Natural killer cell treated with Interleukin-12 subunit alpha and Interleukin-12 subunit beta and Interleukin-15 and Interleukin-18, amount 100 ng/mL, for 72 hours (primary cell): ENCODE data around the gene CMTM7. TPM values are rescaled to one million over a fixed set of nuclear protein-coding genes. Genes with fewer than 3 reads are reported as not detected.
"Not testable (repeated sequence)": the region's sequence is repeated elsewhere in the genome, so short reads cannot be mapped to it uniquely, and the experiment has no call there.

Experiments
- ATAC-seq, 2 donors: fragments of 150-1000 bp; cut with Tn5 transposase in 1 of 2; sonication (Bioruptor Pico), chemical (Tn5 transposase) in 1 of 2; 2 replicates each; pipeline ENCODE4 v1.10.0; 2021
- DNase-seq: peaks from one replicate; pipeline ENCODE4 v3.0.0; 2022; ENCODE audit warnings: low spot score
- H3K27ac Mint-ChIP-seq, 2 donors: 1 replicate in 1 of 2; 2 replicates in 1 of 2; pipeline ENCODE4 v1.8.0; 2022; ENCODE audit warnings: mixed read lengths in 2 of 2, mild to moderate bottlenecking in 1 of 2, moderate library complexity in 1 of 2
- H3K27me3 Mint-ChIP-seq, 2 donors: 1 replicate in 1 of 2; 2 replicates in 1 of 2; pipeline ENCODE4 v1.8.0; 2022; ENCODE audit warnings: mixed read lengths in 2 of 2
- H3K36me3 Mint-ChIP-seq: one replicate; pipeline ENCODE4 v1.8.0; 2022; ENCODE audit warnings: mixed read lengths
- H3K4me1 Mint-ChIP-seq, 2 donors: 1 replicate in 1 of 2; 2 replicates in 1 of 2; pipeline ENCODE4 v1.8.0; 2022; ENCODE audit warnings: low read depth in 2 of 2, mixed read lengths in 2 of 2, mild to moderate bottlenecking in 1 of 2
- H3K4me3 Mint-ChIP-seq: one replicate; pipeline ENCODE4 v1.8.0; 2022; ENCODE audit warnings: mixed read lengths
- H3K9me3 Mint-ChIP-seq: 2 replicates; pipeline ENCODE4 v1.8.0; 2022; ENCODE audit warnings: mixed read lengths
- total RNA-seq, 2 donors: library from RNA; stranded (reverse); gene quantifications; one replicate each; pipeline ENCODE4 v1.2.3, GENCODE V29; 2022

CMTM7 gene
- total RNA-seq, 2 donors from 2014 or later = 17.5 to 34.5 TPM

DNA sequence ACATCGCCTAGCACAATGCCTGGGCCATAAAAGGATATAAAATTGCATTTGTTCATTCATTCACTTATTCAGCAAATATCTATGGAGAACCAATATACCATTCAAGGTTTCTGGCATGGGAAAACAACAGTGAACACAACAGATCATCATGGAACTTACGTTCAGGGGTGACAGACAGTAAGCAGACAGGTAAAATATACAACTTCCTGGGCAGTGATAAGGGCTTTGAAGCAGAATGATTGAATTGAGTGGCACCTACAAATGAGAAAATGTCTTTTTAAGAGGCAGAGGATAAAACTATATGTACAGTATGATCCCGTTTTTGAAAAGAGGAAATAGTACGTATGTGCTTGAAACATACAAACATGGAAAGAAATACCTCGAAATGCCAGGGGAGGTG lies 39.2 kb downstream of the CMTM7 start:
- Mint-ChIP-seq H3K4me1 (peaks cover 58 to 71% of the 10 kb centered on the region in 2 donors), H3K27me3 (no peaks in the 10 kb centered on the region), H3K4me3 (peak overlapping the region; percentile 30), H3K9me3 (no peaks in the 10 kb centered on the region), H3K27ac (peak overlapping the region; percentile 89 to 91), H3K36me3 (no peaks in the 10 kb centered on the region)
- no peak for DNase-seq
- no peak for ATAC-seq

- peak overlapping the region; percentile 89 to 91 for H3K27ac Mint-ChIP-seq
- ATAC-seq (no peak), DNase-seq (no peak)
- H3K4me1 Mint-ChIP-seq = peaks cover 62 to 72% of the 10 kb centered on the region in 2 donors
- H3K27me3 Mint-ChIP-seq = no peaks in the 10 kb centered on the region
- no peaks in the 10 kb centered on the region for H3K36me3 Mint-ChIP-seq
- H3K4me3 Mint-ChIP-seq = no peak overlapping the region
- H3K9me3 Mint-ChIP-seq = no peaks in the 10 kb centered on the region
Observed at GRCh38 chr3:32431481-32431880, 39.8 kb downstream of the CMTM7 start.

DNA sequence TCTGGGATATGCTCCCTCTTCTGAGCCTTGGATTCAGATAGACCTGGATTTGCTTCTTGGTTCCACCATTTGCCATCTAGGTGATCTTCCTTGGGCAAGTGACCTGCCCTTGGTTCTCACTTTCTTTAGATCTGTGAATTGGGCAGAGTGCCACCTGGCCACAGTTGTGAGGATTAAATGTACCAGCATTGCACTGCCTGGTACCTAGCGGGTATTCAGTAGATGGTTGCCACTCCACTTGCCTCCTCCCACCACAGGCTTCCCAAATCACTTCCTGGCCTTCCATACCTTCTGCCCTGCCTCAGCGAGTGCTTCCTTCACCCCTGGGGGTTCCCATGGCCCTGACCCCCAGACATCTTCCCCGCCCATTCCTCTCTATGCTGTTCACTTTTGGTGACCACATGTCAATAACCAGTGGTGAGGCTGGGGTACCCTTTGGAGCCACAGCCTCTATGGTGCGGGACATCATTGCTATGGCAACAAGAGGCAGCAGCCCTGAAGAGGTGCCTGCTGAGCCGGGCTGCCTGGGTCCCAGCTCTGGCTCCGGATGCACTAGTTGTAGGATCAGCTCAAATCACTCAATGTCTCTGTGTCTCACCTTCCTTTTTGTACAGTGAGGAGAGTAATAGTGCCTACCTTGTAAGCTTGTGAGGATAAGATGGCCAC lies 40.5 kb downstream of the CMTM7 start:
- Mint-ChIP-seq H3K9me3 (no peaks in the 10 kb centered on the region), H3K4me1 (peaks cover 60 to 71% of the 10 kb centered on the region in 2 donors), H3K4me3 (peak overlapping the region; percentile 83), H3K27me3 (no peaks in the 10 kb centered on the region), H3K27ac (peak overlapping the region; percentile 89 to 91), H3K36me3 (no peaks in the 10 kb centered on the region)
- DNase-seq (no peak), ATAC-seq (peak in 1 of 2 donors; percentile 21)

DNA sequence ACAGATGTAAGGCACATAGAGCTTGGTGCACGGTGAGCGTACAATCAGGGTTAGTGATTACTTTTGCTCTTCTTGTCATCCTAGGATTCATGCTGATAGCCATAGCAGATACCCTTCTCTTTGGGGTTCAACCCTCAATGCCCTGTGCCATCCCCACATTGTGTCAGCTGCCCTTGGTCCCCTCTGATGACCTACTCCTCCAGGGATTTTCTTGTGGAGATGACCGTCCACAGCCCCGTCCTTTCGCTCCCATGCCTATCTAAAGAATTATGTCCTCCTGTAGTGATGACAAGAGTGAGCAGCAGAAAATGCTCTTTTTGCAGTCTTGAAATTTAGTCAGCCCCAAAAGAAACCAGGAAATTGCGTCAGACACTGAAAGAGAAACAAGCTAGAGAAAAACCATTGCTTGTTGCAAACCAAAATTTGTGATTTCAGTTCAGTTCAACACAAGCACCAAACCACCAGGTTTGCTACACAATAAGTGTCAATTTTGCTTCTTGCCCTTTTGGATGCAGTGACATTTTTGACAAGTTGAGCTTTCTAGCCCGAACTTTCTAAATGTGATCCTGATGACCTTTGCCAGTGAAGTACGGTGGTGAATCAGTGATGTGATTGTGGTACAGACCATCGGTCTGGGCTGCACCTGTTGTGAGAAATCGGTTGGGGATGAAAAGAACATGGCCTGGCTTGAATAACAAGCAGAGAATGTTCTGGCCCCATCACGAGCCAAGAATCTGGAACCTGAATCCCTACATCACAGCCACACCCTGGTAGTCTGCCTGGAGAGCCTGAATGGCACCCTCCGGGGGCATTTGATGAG lies 41.3 kb downstream of the CMTM7 start:
- DNase-seq = peak; percentile 63
- Mint-ChIP-seq H3K9me3 (no peaks in the 10 kb centered on the region), H3K4me1 (peaks cover 54 to 65% of the 10 kb centered on the region in 2 donors)

DNA sequence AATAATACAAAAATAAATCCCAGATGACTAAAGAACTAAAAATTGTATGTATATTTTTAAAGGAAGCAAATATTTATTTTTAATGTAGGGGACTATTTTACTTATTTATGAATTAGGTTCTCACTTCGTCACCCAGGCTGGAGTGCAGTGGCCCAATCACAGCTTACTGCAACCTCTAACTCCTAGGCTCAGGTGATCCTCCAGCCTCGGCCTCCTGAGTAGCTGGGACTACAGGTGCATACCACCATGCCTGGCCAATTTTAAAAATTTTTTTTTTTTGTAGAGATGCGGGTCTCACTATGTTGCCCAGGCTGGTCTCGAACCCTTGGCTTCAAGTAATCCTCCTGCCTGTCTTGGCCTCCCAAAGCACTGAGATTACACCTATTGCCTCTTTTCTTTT lies 42.6 kb downstream of the CMTM7 start:
- no peak for ATAC-seq
- no peak for DNase-seq
- Mint-ChIP-seq H3K4me1 (peaks cover 50 to 64% of the 10 kb centered on the region in 2 donors), H3K27me3 (no peaks in the 10 kb centered on the region), H3K4me3 (no peak overlapping the region), H3K9me3 (no peaks in the 10 kb centered on the region), H3K36me3 (no peaks in the 10 kb centered on the region), H3K27ac (peak overlapping the region in 1 of 2 donors; percentile 91)

More for the DNA sequence above, 41.3 kb downstream of the CMTM7 start:
- peak overlapping the region; percentile 83 for H3K4me3 Mint-ChIP-seq
- H3K27ac Mint-ChIP-seq = peak overlapping the region; percentile 89 to 91
- ATAC-seq = peak; percentile 67 to 77
- H3K36me3 Mint-ChIP-seq = no peaks in the 10 kb centered on the region
- H3K27me3 Mint-ChIP-seq = no peaks in the 10 kb centered on the region

- Mint-ChIP-seq H3K27me3 (no peaks in the 10 kb centered on the region), H3K4me1 (peaks cover 40 to 49% of the 10 kb centered on the region in 2 donors), H3K4me3 (peak overlapping the region; percentile 62), H3K9me3 (no peaks in the 10 kb centered on the region), H3K36me3 (no peaks in the 10 kb centered on the region), H3K27ac (peak overlapping the region; percentile 40 to 61)
- peak in 1 of 2 donors; percentile 22 for ATAC-seq
- no peak for DNase-seq
Observed at GRCh38 chr3:32435911-32436815, 44.5 kb downstream of the CMTM7 start.

DNA sequence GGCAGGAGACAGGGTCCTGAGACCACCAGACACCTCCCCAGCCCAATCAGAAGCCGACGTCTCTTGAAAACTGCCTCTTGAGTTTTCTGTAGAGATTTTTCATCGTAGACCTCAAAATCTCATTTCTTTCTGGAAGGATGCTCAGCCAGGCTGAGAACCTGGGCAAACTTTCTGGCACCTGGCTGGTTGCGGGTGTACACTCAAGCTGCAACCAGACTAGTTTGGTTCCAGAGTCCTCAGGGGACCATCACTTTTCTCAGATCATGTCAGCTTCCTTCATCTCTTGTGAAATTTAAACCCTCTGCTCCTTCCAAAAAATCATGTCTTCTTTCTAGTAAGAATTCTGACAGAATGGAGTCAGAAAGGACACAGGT lies 45.1 kb downstream of the CMTM7 start:
- peaks cover 39 to 47% of the 10 kb centered on the region in 2 donors for H3K4me1 Mint-ChIP-seq
- ATAC-seq = peak in 1 of 2 donors; percentile 45
- H3K4me3 Mint-ChIP-seq = peak overlapping the region; percentile 62

GRCh38 chr3:32437896-32438295 lies 46.2 kb downstream of the CMTM7 start:
- H3K9me3 Mint-ChIP-seq = no peaks in the 10 kb centered on the region
- no peaks in the 10 kb centered on the region for H3K36me3 Mint-ChIP-seq
- H3K27ac Mint-ChIP-seq = peak overlapping the region in 1 of 2 donors; percentile 63
- ATAC-seq (no peak), DNase-seq (no peak)
- no peaks in the 10 kb centered on the region for H3K27me3 Mint-ChIP-seq
- peaks cover 33 to 43% of the 10 kb centered on the region in 2 donors for H3K4me1 Mint-ChIP-seq
- peak overlapping the region; percentile 27 for H3K4me3 Mint-ChIP-seq

More for the DNA sequence above, 45.1 kb downstream of the CMTM7 start:
- Mint-ChIP-seq H3K27ac (peak overlapping the region; percentile 40 to 61), H3K9me3 (no peaks in the 10 kb centered on the region), H3K27me3 (no peaks in the 10 kb centered on the region), H3K36me3 (no peaks in the 10 kb centered on the region)
- no peak for DNase-seq

GRCh38 chr3:32438596-32439344 lies 47.1 kb downstream of the CMTM7 start:
- DNase-seq (no peak), ATAC-seq (peak; percentile 79)
- H3K27me3 Mint-ChIP-seq = no peaks in the 10 kb centered on the region
- H3K9me3 Mint-ChIP-seq = no peaks in the 10 kb centered on the region
- peaks cover 32 to 43% of the 10 kb centered on the region in 2 donors for H3K4me1 Mint-ChIP-seq
- peak overlapping the region; percentile 59 for H3K4me3 Mint-ChIP-seq
- H3K27ac Mint-ChIP-seq = peak overlapping the region; percentile 51 to 63
- H3K36me3 Mint-ChIP-seq = no peaks in the 10 kb centered on the region

- not testable (repeated sequence) for ATAC-seq, H3K36me3 Mint-ChIP-seq, H3K9me3 Mint-ChIP-seq, DNase-seq, H3K27me3 Mint-ChIP-seq
- H3K27ac Mint-ChIP-seq = peak overlapping the region; percentile 51 to 63
- peaks cover 35 to 49% of the 10 kb centered on the region in 2 donors for H3K4me1 Mint-ChIP-seq
- H3K4me3 Mint-ChIP-seq = peak overlapping the region; percentile 59
Observed at GRCh38 chr3:32439421-32439820, 47.8 kb downstream of the CMTM7 start.

DNA sequence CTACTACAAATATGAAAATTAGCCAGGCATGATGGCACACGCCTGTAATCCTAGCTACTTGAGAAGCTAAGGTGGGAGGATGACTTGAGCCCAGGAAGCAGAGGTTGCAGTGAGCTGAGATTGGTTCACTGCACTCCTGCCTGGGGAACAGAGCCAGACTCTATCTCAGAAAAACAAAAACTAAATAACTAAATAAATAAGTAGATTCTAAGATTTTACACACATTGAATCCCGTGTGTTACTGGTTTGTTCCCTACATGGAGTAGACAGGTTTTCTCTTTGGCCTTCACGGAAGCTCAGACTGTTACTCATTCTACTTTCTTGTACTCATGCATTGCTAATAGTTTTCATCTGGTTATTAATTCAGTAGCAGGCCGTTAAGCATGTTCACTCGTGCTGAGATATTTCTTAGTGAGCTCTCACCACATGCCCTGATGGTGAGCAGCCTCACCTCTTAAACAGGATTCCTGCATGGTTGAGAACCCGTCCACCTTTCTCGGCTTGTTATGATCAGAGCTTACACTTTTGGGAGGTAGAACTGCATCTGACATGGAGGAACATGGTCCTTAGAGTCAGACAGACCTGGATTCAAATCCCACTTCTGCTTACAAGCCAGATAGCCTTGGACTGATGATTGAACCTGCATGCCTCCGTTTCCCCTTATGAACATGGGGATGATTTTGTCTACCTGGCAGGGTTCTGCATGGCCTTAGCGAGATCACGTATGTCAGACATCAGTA lies 49.1 kb downstream of the CMTM7 start:
- no peak overlapping the region for H3K27ac Mint-ChIP-seq
- peaks cover 35 to 48% of the 10 kb centered on the region in 2 donors for H3K4me1 Mint-ChIP-seq
- H3K27me3 Mint-ChIP-seq = no peaks in the 10 kb centered on the region
- no peak overlapping the region for H3K4me3 Mint-ChIP-seq
- no peak for DNase-seq
- ATAC-seq = no peak
- H3K9me3 Mint-ChIP-seq = no peaks in the 10 kb centered on the region
- H3K36me3 Mint-ChIP-seq = no peaks in the 10 kb centered on the region

DNA sequence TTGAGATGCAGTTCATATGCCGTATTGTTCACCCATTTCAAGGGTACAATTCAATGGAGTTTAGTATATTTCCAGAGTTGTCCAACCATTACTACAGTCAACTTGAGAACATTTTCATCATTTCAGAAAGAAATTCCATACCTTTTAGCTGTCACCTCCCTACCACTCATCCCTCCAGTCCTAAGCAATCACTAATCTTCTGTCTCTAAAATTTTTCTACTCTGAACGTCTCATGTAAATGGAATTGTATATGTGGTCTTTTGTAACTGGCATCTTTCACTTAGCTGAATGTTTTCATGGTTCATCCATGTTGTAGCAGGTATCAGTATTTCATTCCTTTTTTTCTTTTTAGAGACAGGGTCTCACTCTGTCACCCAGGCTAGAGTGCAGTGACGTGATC lies 51.1 kb downstream of the CMTM7 start:
- Mint-ChIP-seq H3K9me3 (no peaks in the 10 kb centered on the region), H3K27ac (peak overlapping the region in 1 of 2 donors; percentile 71), H3K4me3 (no peak overlapping the region), H3K27me3 (no peaks in the 10 kb centered on the region), H3K4me1 (peaks cover 27 to 35% of the 10 kb centered on the region in 2 donors), H3K36me3 (peaks cover 4% of the 10 kb centered on the region)
- DNase-seq = no peak
- no peak for ATAC-seq
